Measurements from ENCODE around the gene TAS2R7. TPM values are rescaled to one million over a fixed set of nuclear protein-coding genes. Genes with fewer than 3 reads are reported as not detected.

The TAS2R7 gene
- total RNA-seq, 1 experiment from 2014 or later, result not detected

DNA sequence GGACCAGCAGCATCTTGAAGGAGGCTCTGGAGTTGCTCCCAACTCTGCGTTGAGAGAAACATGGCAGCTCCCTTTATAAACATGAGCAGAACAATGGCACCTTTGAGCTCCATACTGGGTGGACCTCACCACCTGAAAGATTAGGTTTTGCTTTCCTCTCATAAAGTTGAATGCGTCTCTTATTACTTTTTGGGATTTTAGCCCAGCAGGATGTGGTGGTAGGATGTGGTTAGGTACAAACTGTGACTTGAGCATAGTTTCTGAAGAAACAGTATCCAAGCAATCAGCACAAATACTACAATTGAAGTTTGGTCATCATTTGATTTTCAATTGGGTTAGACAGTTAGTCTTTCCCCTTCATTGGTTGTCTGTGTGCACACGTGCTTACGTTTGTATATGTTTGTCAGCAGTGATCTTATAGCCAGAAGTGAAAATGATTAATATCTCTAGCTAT lies 47.0 kb upstream of the TAS2R7 start, which contains the start of gene PRR4:
TSS of gene PRR4 (minus strand) at position 51 of the 454 bp plus-strand sequence. CDS start at position 13, 38 bp downstream.
- Histone ChIP-seq H4K8ac (replicated peaks; ENCODE audit: insufficient read length, low read depth, low read length) (no peak within 1 kb of the TSS), H3K18ac (ENCODE audit: insufficient read length, low read depth, low read length) (no peak within 1 kb of the TSS), H3K79me1 (ENCODE audit: insufficient read depth, low read depth, low read length, poor library complexity, severe bottlenecking) (no peaks in the 10 kb centered on the region), H4K91ac (ENCODE audit: insufficient read length, low read depth, low read length) (no peak within 1 kb of the TSS), H3K27me3 (ENCODE audit: insufficient read depth, low read length) (no peaks in the 10 kb centered on the region), H3K4me2 (ENCODE audit: insufficient read depth, insufficient read length, low read length) (no peak within 1 kb of the TSS), H3K4ac (ENCODE audit: low read depth, low read length) (no peak within 1 kb of the TSS), H2BK15ac (ENCODE audit: low read depth, low read length) (no peak within 1 kb of the TSS), H3K56ac (ENCODE audit: insufficient read length, low read depth, low read length) (no peak within 1 kb of the TSS), H3K9me3 (ENCODE audit: control insufficient read depth, low read depth, low read length) (no peaks in the 10 kb centered on the region), H2BK12ac (ENCODE audit: insufficient read length, low read depth, low read length) (no peak within 1 kb of the TSS), H4K20me1 (ENCODE audit: control insufficient read depth, insufficient read depth, insufficient read length) (no peaks in the 10 kb centered on the region), H3K9ac (ENCODE audit: extremely low read depth, insufficient read length, low read length) (no peak within 1 kb of the TSS), H3K27ac (ENCODE audit: insufficient read length, low read depth, low read length) (no peak within 1 kb of the TSS), H4K5ac (ENCODE audit: insufficient read length, low read depth, low read length) (no peak within 1 kb of the TSS), H3K79me2 (ENCODE audit: insufficient read depth, low read length) (no peaks in the 10 kb centered on the region), H2BK5ac (ENCODE audit: insufficient read length, low read length) (no peak within 1 kb of the TSS), H2BK120ac (ENCODE audit: low read depth, low read length, poor library complexity, severe bottlenecking) (no peak within 1 kb of the TSS), H3K14ac (ENCODE audit: insufficient read depth, low read length) (no peak within 1 kb of the TSS), H3T11ph (ENCODE audit: low read length) (no peak within 1 kb of the TSS), H2AFZ (ENCODE audit: low read length) (no peak within 1 kb of the TSS), H3K23ac (ENCODE audit: insufficient read length, low read depth, low read length) (no peak within 1 kb of the TSS), H3K23me2 (ENCODE audit: insufficient read length, low read depth, low read length, poor library complexity, severe bottlenecking) (no peaks in the 10 kb centered on the region), H2BK20ac (ENCODE audit: low read depth, low read length, poor library complexity, severe bottlenecking) (no peak within 1 kb of the TSS), H3K4me1 (ENCODE audit: insufficient read depth, low read length) (no peaks in the 10 kb centered on the region), H2AK5ac (ENCODE audit: insufficient read length, low read length) (no peak within 1 kb of the TSS)
- WGBS (ENCODE audit: extremely low coverage, insufficient read length, low lambda C conversion rate), result no CpG with 5 or more reads among the region's 4 CpGs
- DNase-seq, result no peak
- no peak within 1 kb of the TSS for H3K27ac Mint-ChIP-seq
- no peaks in the 10 kb centered on the region for H3K27me3 Mint-ChIP-seq (ENCODE audit: low read depth)
- peaks cover 3% of the 10 kb centered on the region in 2 experiments for H3K4me1 Mint-ChIP-seq
- H3K9me3 Mint-ChIP-seq, result peaks cover 0 to under 1% of the 10 kb centered on the region in 2 experiments; a peak in 1 of 5 replicates
- no peak within 1 kb of the TSS for H3K4me3 Mint-ChIP-seq
- TF ChIP-seq, protein P1, sequence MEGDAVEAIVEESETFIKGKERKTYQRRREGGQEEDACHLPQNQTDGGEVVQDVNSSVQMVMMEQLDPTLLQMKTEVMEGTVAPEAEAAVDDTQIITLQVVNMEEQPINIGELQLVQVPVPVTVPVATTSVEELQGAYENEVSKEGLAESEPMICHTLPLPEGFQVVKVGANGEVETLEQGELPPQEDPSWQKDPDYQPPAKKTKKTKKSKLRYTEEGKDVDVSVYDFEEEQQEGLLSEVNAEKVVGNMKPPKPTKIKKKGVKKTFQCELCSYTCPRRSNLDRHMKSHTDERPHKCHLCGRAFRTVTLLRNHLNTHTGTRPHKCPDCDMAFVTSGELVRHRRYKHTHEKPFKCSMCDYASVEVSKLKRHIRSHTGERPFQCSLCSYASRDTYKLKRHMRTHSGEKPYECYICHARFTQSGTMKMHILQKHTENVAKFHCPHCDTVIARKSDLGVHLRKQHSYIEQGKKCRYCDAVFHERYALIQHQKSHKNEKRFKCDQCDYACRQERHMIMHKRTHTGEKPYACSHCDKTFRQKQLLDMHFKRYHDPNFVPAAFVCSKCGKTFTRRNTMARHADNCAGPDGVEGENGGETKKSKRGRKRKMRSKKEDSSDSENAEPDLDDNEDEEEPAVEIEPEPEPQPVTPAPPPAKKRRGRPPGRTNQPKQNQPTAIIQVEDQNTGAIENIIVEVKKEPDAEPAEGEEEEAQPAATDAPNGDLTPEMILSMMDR (conservative IDR thresholded peaks at IDR 0.05), result no peak
- H3K36me3 Mint-ChIP-seq (ENCODE audit: insufficient read depth in 1 of 3, low read depth in 3 of 3), result peaks cover 7 to 15% (median 8%) of the 10 kb centered on the region in 3 experiments

Measured in H9 (cell line).